B cell (primary cell): ENCODE results near the gene SH3TC1. TPM values are rescaled to one million over a fixed set of nuclear protein-coding genes. Genes with fewer than 3 reads are reported as not detected.

ENCODE experiments used
- ATAC-seq: fragments of 200-7000 bp; cut with Tn5 transposase; one replicate; pipeline ENCODE4 v1.10.0; 2021; ENCODE audit warnings: low read depth, mild to moderate bottlenecking, moderate number of reproducible peaks, moderate library complexity
- CTCF ChIA-PET: fragments of 350-600 bp; sonication (Branson Sonifier 250); formaldehyde crosslinking; loops from one replicate; lab custom pipeline; 2021; ENCODE audit warnings: antibody characterized with exemption, inconsistent platforms; lab: Charles Lee
- POLR2A ChIA-PET: fragments of 350-600 bp; sonication (Branson Sonifier 250); formaldehyde crosslinking; loops from one replicate; lab custom pipeline; 2021; ENCODE audit warnings: antibody characterized with exemption; lab: Charles Lee
- DNase-seq: peaks from one replicate; pipeline ENCODE4 v3.0.0; 2013
- H2AFZ ChIP-seq: 2 replicates; pipeline ENCODE4 v1.6.1; 2012; ENCODE audit warnings: mild to moderate bottlenecking, low read depth, low read length; ENCODE audit not compliant: insufficient read depth, poor library complexity, severe bottlenecking
- H3K27ac ChIP-seq, 2 donors: 1 replicate in 1 of 2; 2 replicates in 1 of 2; pipeline ENCODE4 v1.5.1; 2012 to 2013; ENCODE audit warnings: low read length in 2 of 2, mild to moderate bottlenecking in 2 of 2, moderate library complexity in 1 of 2
- H3K27me3 ChIP-seq, 4 experiments: fragments of 200-600 bp in 1 of 4; sonication (generic) in 1 of 4; replicated peaks in 1 of 4; 1 replicate in 2 of 4; 2 replicates in 2 of 4; pipeline versions ENCODE4 v1.6.1 to v1.7.0; 2013 to 2016; ENCODE audit warnings: low read length in 3 of 4, mild to moderate bottlenecking in 2 of 4, mixed read lengths in 1 of 4, moderate library complexity in 1 of 4; ENCODE audit not compliant: insufficient read depth in 4 of 4, control insufficient read depth in 3 of 4; ENCODE audit errors: control extremely low read depth in 1 of 4
- H3K36me3 ChIP-seq, 2 experiments: replicated peaks in 1 of 2; 1 replicate in 1 of 2; 2 replicates in 1 of 2; pipeline versions ENCODE4 v1.6.1 to v1.7.1; 2013; ENCODE audit warnings: low read length in 1 of 2; ENCODE audit not compliant: insufficient read depth in 2 of 2, control insufficient read depth in 1 of 2; ENCODE audit errors: control extremely low read depth in 1 of 2, extremely low read depth in 1 of 2
- H3K4me1 ChIP-seq, 2 donors: fragments of 200-600 bp in 1 of 2; sonication (generic) in 1 of 2; 1 replicate in 1 of 2; 2 replicates in 1 of 2; pipeline versions ENCODE4 v1.5.1 to v1.6.1; 2013 to 2017; ENCODE audit warnings: low read length in 2 of 2; ENCODE audit not compliant: control insufficient read depth in 2 of 2, insufficient read depth in 2 of 2
- H3K4me2 ChIP-seq: replicated peaks from 2 replicates; pipeline ENCODE3; 2012; ENCODE audit warnings: mild to moderate bottlenecking, low read depth, low read length; ENCODE audit not compliant: poor library complexity, severe bottlenecking
- H3K4me3 ChIP-seq, 5 experiments: fragments of 200-600 bp in 1 of 5; sonication (generic) in 1 of 5; 1 replicate in 3 of 5; 2 replicates in 2 of 5; pipeline versions ENCODE4 v1.5.1 to v1.7.0; 2011 to 2016; ENCODE audit warnings: low read length in 4 of 5, mild to moderate bottlenecking in 4 of 5, low read depth in 2 of 5, control low read depth in 1 of 5, moderate library complexity in 1 of 5; ENCODE audit not compliant: insufficient read depth in 1 of 5; ENCODE audit errors: control extremely low read depth in 1 of 5, extremely low read depth in 1 of 5
- H3K79me2 ChIP-seq: fragments of 200-600 bp; sonication (generic); one replicate; pipeline ENCODE4 v1.6.0; 2016; ENCODE audit warnings: low read length; ENCODE audit not compliant: control insufficient read depth, insufficient read depth
- H3K9ac ChIP-seq: fragments of 200-600 bp; sonication (generic); 2 replicates; pipeline ENCODE4 v1.6.1; 2017; ENCODE audit warnings: mild to moderate bottlenecking, low read length, moderate library complexity
- H3K9me3 ChIP-seq, 3 donors: one replicate each; pipeline versions ENCODE4 v1.6.1 to v1.7.1; 2013; ENCODE audit warnings: low read length in 2 of 3; ENCODE audit not compliant: control insufficient read depth in 2 of 3, insufficient read depth in 1 of 3; ENCODE audit errors: control extremely low read depth in 1 of 3
- H4K20me1 ChIP-seq: 2 replicates; pipeline ENCODE4 v1.6.0; 2012; ENCODE audit warnings: mild to moderate bottlenecking, low read length; ENCODE audit not compliant: insufficient read depth, control insufficient read depth, poor library complexity, severe bottlenecking
- H3K27ac Mint-ChIP-seq: one replicate; pipeline ENCODE4 v1.8.0; 2021; ENCODE audit warnings: mixed read lengths
- H3K27me3 Mint-ChIP-seq: one replicate; pipeline ENCODE4 v1.8.0; 2021; ENCODE audit warnings: mixed read lengths
- H3K4me1 Mint-ChIP-seq: one replicate; pipeline ENCODE4 v1.8.0; 2021; ENCODE audit warnings: mixed read lengths
- H3K4me3 Mint-ChIP-seq: one replicate; pipeline ENCODE4 v1.8.0; 2021; ENCODE audit warnings: mixed read lengths
- H3K9me3 Mint-ChIP-seq: one replicate; pipeline ENCODE4 v1.8.0; 2022; ENCODE audit warnings: mixed read lengths; ENCODE audit not compliant: insufficient read depth
- CTCF ChIP-seq: fragments of 200-600 bp; IDR thresholded peaks from one replicate; pipeline ENCODE4 v1.8.0; 2022; ENCODE audit warnings: antibody characterized with exemption, mild to moderate bottlenecking
- EZH2 ChIP-seq: IDR thresholded peaks from 2 replicates; pipeline ENCODE4 v1.6.1; 2012; ENCODE audit warnings: borderline replicate concordance, low read depth, mild to moderate bottlenecking, moderate library complexity, low read length; ENCODE audit not compliant: insufficient read depth, poor library complexity, severe bottlenecking
- WGBS: methylation state at CpG from one replicate; pipeline ENCODE4 v1.1.5; 2013; ENCODE audit warnings: missing lambda C conversion rate; ENCODE audit not compliant: insufficient coverage; 5-methylcytosine and 5-hydroxymethylcytosine counted together
- intact Hi-C: fragments of 100-400 bp; cut with micrococcal nuclease; formaldehyde crosslinking; loops from one replicate; pipeline ENCODE4 v1.10.0; 2022
- polyA plus RNA-seq: library from polyadenylated mRNA; depleted of rRNA; stranded (reverse); fragments of >200 nt; gene quantifications from 2 replicates; pipeline ENCODE4 v1.2.3, GENCODE V29; 2012
- total RNA-seq, 2 donors: library from RNA; stranded (reverse); fragments of 120-200 nt in 1 of 2; gene quantifications; 1 replicate in 1 of 2; 2 replicates in 1 of 2; pipeline versions ENCODE4 v1.2.3 to v1.2.4, GENCODE V29; 2013 to 2022

SH3TC1 gene
- total and polyA plus RNA-seq, 2 donors (not counting 1 experiment from before 2014, with no cell fraction given) = 63.8 to 388 TPM

- no peak for ATAC-seq
- intact Hi-C loops = no loop called here
- TF ChIP-seq EZH2 = no peak
- no peak for TF ChIP-seq CTCF
- Histone ChIP-seq H3K4me1 (no peaks in the 10 kb centered on the region), H2AFZ (no peak overlapping the region), H3K79me2 (no peaks in the 10 kb centered on the region), H3K4me2 (no peak overlapping the region), H3K36me3 (no peaks in the 10 kb centered on the region), H4K20me1 (no peaks in the 10 kb centered on the region), H3K27ac (no peak overlapping the region), H3K9me3 (no peaks in the 10 kb centered on the region), H3K27me3 (no peaks in the 10 kb centered on the region), H3K4me3 (no peak overlapping the region), H3K9ac (no peak overlapping the region)
- Mint-ChIP-seq H3K27me3 (no peaks in the 10 kb centered on the region), H3K27ac (no peak overlapping the region), H3K4me3 (no peak overlapping the region), H3K4me1 (no peaks in the 10 kb centered on the region), H3K9me3 (no peaks in the 10 kb centered on the region)
- CTCF ChIA-PET = no interaction called here
- DNase-seq = no peak
- POLR2A ChIA-PET = no interaction called here
- 67% methylated on average over 6 of the region's 10 CpGs for WGBS
These were observed 84.1 kb downstream of the SH3TC1 start for GRCh38 chr4:8283161-8283560.

DNA sequence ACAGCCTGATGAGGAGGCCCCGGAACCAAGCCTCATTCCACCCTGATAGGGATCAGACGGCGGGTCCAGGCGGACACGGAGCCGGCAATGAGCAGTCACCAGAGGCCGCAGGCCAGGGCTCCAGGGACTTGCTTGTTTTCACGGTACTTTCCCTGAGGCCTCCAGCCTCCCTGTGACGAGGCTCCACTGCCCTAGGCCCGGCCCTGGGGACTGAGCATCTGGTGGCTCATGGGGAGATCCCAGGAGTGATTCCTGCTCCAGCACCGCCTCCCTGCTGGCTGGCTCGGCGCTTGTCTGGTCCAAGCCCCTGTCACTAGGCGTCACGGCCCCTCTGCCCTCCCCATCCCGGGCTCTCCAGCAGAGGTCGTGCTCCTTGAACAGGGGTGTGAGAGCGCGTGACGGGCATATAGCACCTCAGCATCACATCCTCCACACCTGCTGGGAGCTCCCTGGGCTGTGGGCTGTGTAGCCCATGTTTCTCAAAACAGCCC lies 84.6 kb downstream of the SH3TC1 start:
- ChIA-PET POLR2A (no interaction called here), CTCF (no interaction called here)
- H3K4me3 ChIP-seq = no peak overlapping the region
- 91% methylated on average over 20 of the region's 20 CpGs for WGBS
- H3K4me1 ChIP-seq = no peaks in the 10 kb centered on the region
- H3K27me3 ChIP-seq = no peaks in the 10 kb centered on the region
- no peaks in the 10 kb centered on the region for H4K20me1 ChIP-seq
- H3K27ac ChIP-seq = no peak overlapping the region
- no peak overlapping the region for H2AFZ ChIP-seq
- no peak overlapping the region for H3K9ac ChIP-seq
- H3K9me3 Mint-ChIP-seq = no peaks in the 10 kb centered on the region
- H3K4me3 Mint-ChIP-seq = no peak overlapping the region
- no peak for ATAC-seq
- DNase-seq = no peak
- H3K9me3 ChIP-seq = no peaks in the 10 kb centered on the region
- intact Hi-C loops = no loop called here
- H3K27me3 Mint-ChIP-seq = no peaks in the 10 kb centered on the region
- no peaks in the 10 kb centered on the region for H3K79me2 ChIP-seq
- TF ChIP-seq EZH2 (no peak), CTCF (no peak)
- H3K4me1 Mint-ChIP-seq = no peaks in the 10 kb centered on the region
- H3K4me2 ChIP-seq = no peak overlapping the region
- no peak overlapping the region for H3K27ac Mint-ChIP-seq
- no peaks in the 10 kb centered on the region for H3K36me3 ChIP-seq
